Measurements from ENCODE around the gene MRRF.

The MRRF gene

GRCh38 chr9:122264360-122265148 is at the start of gene MRRF, which contains the start of gene RBM18:
Gene MRRF (plus strand): TSS chr9:122264882. CDS start chr9:122270892, 6,010 bp downstream.
Gene RBM18 (minus strand): TSS chr9:122264840. CDS start chr9:122261492, 3,348 bp downstream.
- DNase-seq = peak; percentile 79

GRCh38 chr9:122215663-122216062 is 49.0 kb upstream of the MRRF start:
- DNase-seq = no peak

- no peak for DNase-seq
These were observed 48.4 kb upstream of the MRRF start for GRCh38 chr9:122216138-122216797.

GRCh38 chr9:122216798-122217418 is 47.8 kb upstream of the MRRF start:
- no peak for DNase-seq

GRCh38 chr9:122217640-122218039 is 47.0 kb upstream of the MRRF start:
- DNase-seq = no peak

- no peak for DNase-seq
These were observed 46.4 kb upstream of the MRRF start for GRCh38 chr9:122218071-122218934.

- no peak for DNase-seq
These were observed 45.5 kb upstream of the MRRF start for GRCh38 chr9:122218935-122219855.

- DNase-seq = no peak
These were observed 44.6 kb upstream of the MRRF start for GRCh38 chr9:122219856-122220672.

- DNase-seq = no peak
These were observed 44.0 kb upstream of the MRRF start for GRCh38 chr9:122220673-122221182.

- no peak for DNase-seq
These were observed 43.4 kb upstream of the MRRF start for GRCh38 chr9:122221183-122221811.

GRCh38 chr9:122222791-122223190 is 41.9 kb upstream of the MRRF start:
- DNase-seq = no peak

GRCh38 chr9:122223435-122223834 is 41.2 kb upstream of the MRRF start:
- no peak for DNase-seq

GRCh38 chr9:122225312-122226141 is 39.2 kb upstream of the MRRF start:
- no peak for DNase-seq

GRCh38 chr9:122226142-122226757 is 38.4 kb upstream of the MRRF start:
- DNase-seq = no peak

- DNase-seq = no peak
These were observed 37.7 kb upstream of the MRRF start for GRCh38 chr9:122226758-122227574.

GRCh38 chr9:122227575-122227900 is 37.1 kb upstream of the MRRF start:
- DNase-seq = no peak

GRCh38 chr9:122228191-122228567 is 36.5 kb upstream of the MRRF start:
- no peak for DNase-seq

Measured in CD4-positive, alpha-beta T cell treated with Interleukin-4 for 4 hours (primary cell).